Esophagus squamous epithelium (tissue), 4 donors: Measurements from ENCODE around the gene SLC25A36.

Source experiments
- POLR2A ChIP-seq, 4 donors: fragments of 450-650 bp; IDR thresholded peaks; one replicate each; pipeline ENCODE4 v1.6.1; 2017; ENCODE audit warnings: antibody characterized with exemption in 4 of 4, mild to moderate bottlenecking in 4 of 4, moderate library complexity in 3 of 4
- TF ChIP-seq, protein P1 (sequence below), 6 experiments: fragments of 450-650 bp in 4 of 6; fragments of 200-600 bp in 2 of 6; sonication (generic) in 2 of 6; IDR thresholded peaks; one replicate each; pipeline ENCODE4 v1.5.1; 2016 to 2019; ENCODE audit warnings: antibody characterized with exemption in 6 of 6, mild to moderate bottlenecking in 4 of 6, moderate library complexity in 4 of 6

DNA sequence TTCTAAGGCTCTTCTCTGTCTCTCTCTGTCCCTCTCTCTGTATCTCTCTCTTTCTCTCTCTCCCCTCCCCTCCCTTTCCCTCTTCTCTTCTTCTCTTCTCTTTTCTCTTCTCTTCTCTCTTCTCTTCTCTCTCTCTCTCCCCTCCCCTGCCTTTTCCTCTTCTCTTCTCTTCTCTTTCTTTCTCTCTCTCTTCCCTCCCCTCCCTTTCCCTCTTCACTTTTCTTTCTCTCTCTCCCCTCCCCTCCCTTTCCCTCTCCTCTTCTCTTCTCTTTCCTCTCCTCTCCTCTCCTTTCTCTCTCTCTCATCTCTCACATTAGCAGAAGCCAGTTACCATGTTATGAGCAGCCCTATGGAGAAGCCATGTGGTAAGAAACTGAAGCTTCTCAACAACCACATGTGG lies 25.0 kb upstream of the SLC25A36 start:
- TF ChIP-seq, protein P1, sequence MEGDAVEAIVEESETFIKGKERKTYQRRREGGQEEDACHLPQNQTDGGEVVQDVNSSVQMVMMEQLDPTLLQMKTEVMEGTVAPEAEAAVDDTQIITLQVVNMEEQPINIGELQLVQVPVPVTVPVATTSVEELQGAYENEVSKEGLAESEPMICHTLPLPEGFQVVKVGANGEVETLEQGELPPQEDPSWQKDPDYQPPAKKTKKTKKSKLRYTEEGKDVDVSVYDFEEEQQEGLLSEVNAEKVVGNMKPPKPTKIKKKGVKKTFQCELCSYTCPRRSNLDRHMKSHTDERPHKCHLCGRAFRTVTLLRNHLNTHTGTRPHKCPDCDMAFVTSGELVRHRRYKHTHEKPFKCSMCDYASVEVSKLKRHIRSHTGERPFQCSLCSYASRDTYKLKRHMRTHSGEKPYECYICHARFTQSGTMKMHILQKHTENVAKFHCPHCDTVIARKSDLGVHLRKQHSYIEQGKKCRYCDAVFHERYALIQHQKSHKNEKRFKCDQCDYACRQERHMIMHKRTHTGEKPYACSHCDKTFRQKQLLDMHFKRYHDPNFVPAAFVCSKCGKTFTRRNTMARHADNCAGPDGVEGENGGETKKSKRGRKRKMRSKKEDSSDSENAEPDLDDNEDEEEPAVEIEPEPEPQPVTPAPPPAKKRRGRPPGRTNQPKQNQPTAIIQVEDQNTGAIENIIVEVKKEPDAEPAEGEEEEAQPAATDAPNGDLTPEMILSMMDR (IDR thresholded peaks at IDR 0.05), result no peak
- TF ChIP-seq POLR2A (IDR thresholded peaks at IDR 0.05), result no peak
